HEK293 (cell line): Measurements from ENCODE around the gene ACTL6A.
A peak's percentile ranks its signal among the peaks of the same experiment; 100 is the strongest.

Experiments used
- CTCF ChIA-PET: fragments of 350-600 bp; formaldehyde crosslinking; extraction: SDS; loops from one replicate; lab custom pipeline; 2021; ENCODE audit warnings: antibody characterized with exemption; lab: Yijun Ruan, JAX
- POLR2A ChIA-PET: fragments of 300-600 bp; formaldehyde crosslinking; extraction: SDS; loops from one replicate; lab custom pipeline; 2020; ENCODE audit warnings: antibody characterized with exemption, inconsistent platforms; lab: Yijun Ruan, JAX
- H3K27ac ChIP-seq: fragments of 200-500 bp; sonication (Bioruptor generic); 2 replicates; pipeline ENCODE4 v1.5.1; 2014; ENCODE audit warnings: low read depth, low read length, control low read depth, inconsistent platforms; ENCODE audit errors: extremely low read depth
- H3K36me3 ChIP-seq, 2 experiments: fragments of 200-500 bp in 1 of 2; sonication (Bioruptor generic) in 1 of 2; 1 replicate in 1 of 2; 2 replicates in 1 of 2; pipeline ENCODE4 v1.5.1; 2014 to 2017; ENCODE audit warnings: inconsistent platforms in 2 of 2, low read length in 2 of 2; ENCODE audit not compliant: control insufficient read depth in 2 of 2, insufficient read depth in 1 of 2
- H3K4me1 ChIP-seq: fragments of 200-500 bp; sonication (Bioruptor generic); 2 replicates; pipeline ENCODE4 v1.5.1; 2014; ENCODE audit warnings: mild to moderate bottlenecking, low read length, inconsistent platforms; ENCODE audit not compliant: control insufficient read depth, insufficient read depth
- H3K4me3 ChIP-seq: 2 replicates; pipeline ENCODE4 v1.5.1; 2011; ENCODE audit warnings: low read depth, mild to moderate bottlenecking, control low read depth, low read length, moderate library complexity
- H3K9me3 ChIP-seq: fragments of 200-500 bp; sonication (Bioruptor generic); 2 replicates; pipeline ENCODE4 v1.5.1; 2014; ENCODE audit warnings: low read depth, low read length, inconsistent platforms; ENCODE audit not compliant: control insufficient read depth, insufficient read depth
- BCL11A ChIP-seq: fragments of 450-650 bp; formaldehyde crosslinking; IDR thresholded peaks from 2 replicates; pipeline ENCODE4 v1.5.1; 2016; ENCODE audit warnings: low read depth, missing biosample characterization, missing genetic modification characterization
- HIC1 ChIP-seq: fragments of 450-650 bp; formaldehyde crosslinking; IDR thresholded peaks from 2 replicates; pipeline ENCODE4 v1.5.1; 2016; ENCODE audit warnings: missing biosample characterization, missing genetic modification characterization
- INSM2 ChIP-seq: fragments of 450-650 bp; formaldehyde crosslinking; IDR thresholded peaks from 2 replicates; pipeline ENCODE4 v1.5.1; 2016; ENCODE audit warnings: missing biosample characterization, missing genetic modification characterization
- MZF1 ChIP-seq: fragments of 450-650 bp; formaldehyde crosslinking; IDR thresholded peaks from 2 replicates; pipeline ENCODE4 v1.5.1; 2017; ENCODE audit warnings: missing biosample characterization, missing genetic modification characterization, borderline replicate concordance
- PBX3 ChIP-seq: sonication (generic); formaldehyde crosslinking; IDR thresholded peaks from 2 replicates; pipeline ENCODE4 v1.8.1; 2022; ENCODE audit warnings: mild to moderate bottlenecking, moderate library complexity, missing genetic modification reagents
- PRDM1 ChIP-seq: fragments of 450-650 bp; formaldehyde crosslinking; IDR thresholded peaks from 2 replicates; pipeline ENCODE4; 2016; ENCODE audit warnings: missing biosample characterization, missing genetic modification characterization
- TSHZ1 ChIP-seq: fragments of 450-650 bp; formaldehyde crosslinking; IDR thresholded peaks from 2 replicates; pipeline ENCODE4 v1.5.1; 2016; ENCODE audit warnings: missing biosample characterization, missing genetic modification characterization, borderline replicate concordance
- YY1 ChIP-seq: fragments of 450-650 bp; formaldehyde crosslinking; IDR thresholded peaks from 2 replicates; pipeline ENCODE4 v1.5.1; 2018; ENCODE audit warnings: missing biosample characterization, missing genetic modification characterization
- ZFP37 ChIP-seq: fragments of 450-650 bp; formaldehyde crosslinking; IDR thresholded peaks from 2 replicates; pipeline ENCODE4 v1.5.1; 2016; ENCODE audit warnings: missing biosample characterization, missing genetic modification characterization
- ZFP69B ChIP-seq: fragments of 450-650 bp; formaldehyde crosslinking; IDR thresholded peaks from 2 replicates; pipeline ENCODE4 v1.5.1; 2016; ENCODE audit warnings: missing biosample characterization, missing genetic modification characterization
- ZIC2 ChIP-seq: fragments of 450-650 bp; formaldehyde crosslinking; IDR thresholded peaks from 2 replicates; pipeline ENCODE4 v1.5.1; 2016; ENCODE audit warnings: missing biosample characterization, missing genetic modification characterization
- ZNF157 ChIP-seq: fragments of 450-650 bp; formaldehyde crosslinking; IDR thresholded peaks from 2 replicates; pipeline ENCODE4 v1.5.1; 2016; ENCODE audit warnings: missing biosample characterization, missing genetic modification characterization
- ZNF341 ChIP-seq: fragments of 450-650 bp; formaldehyde crosslinking; IDR thresholded peaks from 2 replicates; pipeline ENCODE4; 2016; ENCODE audit warnings: low read depth, missing biosample characterization, missing genetic modification characterization
- ZXDB ChIP-seq: fragments of 450-650 bp; formaldehyde crosslinking; IDR thresholded peaks from 2 replicates; pipeline ENCODE4 v1.5.1; 2016; ENCODE audit warnings: missing biosample characterization, missing genetic modification characterization
- TF ChIP-seq, protein P1 (sequence below): fragments of 450-650 bp; formaldehyde crosslinking; IDR thresholded peaks from 2 replicates; pipeline ENCODE4 v1.5.1; 2017; ENCODE audit warnings: missing biosample characterization, missing genetic modification characterization
- TF ChIP-seq, protein P2 (sequence below): fragments of 450-650 bp; formaldehyde crosslinking; conservative IDR thresholded peaks from 2 replicates; pipeline ENCODE4 v1.5.1; 2016; ENCODE audit warnings: low read depth, missing biosample characterization, missing genetic modification characterization
- TF ChIP-seq, protein P3 (sequence below): fragments of 450-650 bp; formaldehyde crosslinking; IDR thresholded peaks from 2 replicates; pipeline ENCODE4 v1.5.1; 2016; ENCODE audit warnings: missing biosample characterization, missing genetic modification characterization

ACTL6A gene

GRCh38 chr3:179526989-179527391 lies 35.7 kb upstream of the ACTL6A start:
- Histone ChIP-seq H3K4me3 (no peak overlapping the region), H3K4me1 (peaks cover 5% of the 10 kb centered on the region; the same call in 1 of the 2 replicates), H3K9me3 (no peaks in the 10 kb centered on the region), H3K27ac (no peak overlapping the region), H3K36me3 (no peaks in the 10 kb centered on the region)
- POLR2A ChIA-PET, result no interaction called here
- CTCF ChIA-PET, result no interaction called here
- TF ChIP-seq TSHZ1 (tag by site-specific recombination) (no peak), ZIC2 (tag by site-specific recombination) (peak; percentile 29; the same call in 1 of the 2 replicates), BCL11A (tag by site-specific recombination) (no peak), PRDM1 (tag by site-specific recombination) (peak; percentile 58; the same call in 1 of the 2 replicates), MZF1 (tag by site-specific recombination) (0 out of 2 replicates have a peak, but pooled peaks have one; percentile 17), YY1 (0 out of 2 replicates have a peak, but pooled peaks have one; percentile 21), ZNF157 (no peak), ZXDB (tag by site-specific recombination) (0 out of 2 replicates have a peak, but pooled peaks have one; percentile 16), INSM2 (tag by site-specific recombination) (no peak), ZNF341 (tag by site-specific recombination) (0 out of 2 replicates have a peak, but pooled peaks have one; percentile 18), PBX3 (CRISPR knock-in tag) (no peak), ZFP69B (tag by site-specific recombination) (no peak), ZFP37 (tag by site-specific recombination) (peak; percentile 19; the same call in 1 of the 2 replicates), HIC1 (tag by site-specific recombination) (no peak)
- TF ChIP-seq, protein P1, sequence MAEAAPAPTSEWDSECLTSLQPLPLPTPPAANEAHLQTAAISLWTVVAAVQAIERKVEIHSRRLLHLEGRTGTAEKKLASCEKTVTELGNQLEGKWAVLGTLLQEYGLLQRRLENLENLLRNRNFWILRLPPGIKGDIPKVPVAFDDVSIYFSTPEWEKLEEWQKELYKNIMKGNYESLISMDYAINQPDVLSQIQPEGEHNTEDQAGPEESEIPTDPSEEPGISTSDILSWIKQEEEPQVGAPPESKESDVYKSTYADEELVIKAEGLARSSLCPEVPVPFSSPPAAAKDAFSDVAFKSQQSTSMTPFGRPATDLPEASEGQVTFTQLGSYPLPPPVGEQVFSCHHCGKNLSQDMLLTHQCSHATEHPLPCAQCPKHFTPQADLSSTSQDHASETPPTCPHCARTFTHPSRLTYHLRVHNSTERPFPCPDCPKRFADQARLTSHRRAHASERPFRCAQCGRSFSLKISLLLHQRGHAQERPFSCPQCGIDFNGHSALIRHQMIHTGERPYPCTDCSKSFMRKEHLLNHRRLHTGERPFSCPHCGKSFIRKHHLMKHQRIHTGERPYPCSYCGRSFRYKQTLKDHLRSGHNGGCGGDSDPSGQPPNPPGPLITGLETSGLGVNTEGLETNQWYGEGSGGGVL (tag by site-specific recombination), result peak; percentile 14; the same call in 1 of the 2 replicates
- TF ChIP-seq, protein P2, sequence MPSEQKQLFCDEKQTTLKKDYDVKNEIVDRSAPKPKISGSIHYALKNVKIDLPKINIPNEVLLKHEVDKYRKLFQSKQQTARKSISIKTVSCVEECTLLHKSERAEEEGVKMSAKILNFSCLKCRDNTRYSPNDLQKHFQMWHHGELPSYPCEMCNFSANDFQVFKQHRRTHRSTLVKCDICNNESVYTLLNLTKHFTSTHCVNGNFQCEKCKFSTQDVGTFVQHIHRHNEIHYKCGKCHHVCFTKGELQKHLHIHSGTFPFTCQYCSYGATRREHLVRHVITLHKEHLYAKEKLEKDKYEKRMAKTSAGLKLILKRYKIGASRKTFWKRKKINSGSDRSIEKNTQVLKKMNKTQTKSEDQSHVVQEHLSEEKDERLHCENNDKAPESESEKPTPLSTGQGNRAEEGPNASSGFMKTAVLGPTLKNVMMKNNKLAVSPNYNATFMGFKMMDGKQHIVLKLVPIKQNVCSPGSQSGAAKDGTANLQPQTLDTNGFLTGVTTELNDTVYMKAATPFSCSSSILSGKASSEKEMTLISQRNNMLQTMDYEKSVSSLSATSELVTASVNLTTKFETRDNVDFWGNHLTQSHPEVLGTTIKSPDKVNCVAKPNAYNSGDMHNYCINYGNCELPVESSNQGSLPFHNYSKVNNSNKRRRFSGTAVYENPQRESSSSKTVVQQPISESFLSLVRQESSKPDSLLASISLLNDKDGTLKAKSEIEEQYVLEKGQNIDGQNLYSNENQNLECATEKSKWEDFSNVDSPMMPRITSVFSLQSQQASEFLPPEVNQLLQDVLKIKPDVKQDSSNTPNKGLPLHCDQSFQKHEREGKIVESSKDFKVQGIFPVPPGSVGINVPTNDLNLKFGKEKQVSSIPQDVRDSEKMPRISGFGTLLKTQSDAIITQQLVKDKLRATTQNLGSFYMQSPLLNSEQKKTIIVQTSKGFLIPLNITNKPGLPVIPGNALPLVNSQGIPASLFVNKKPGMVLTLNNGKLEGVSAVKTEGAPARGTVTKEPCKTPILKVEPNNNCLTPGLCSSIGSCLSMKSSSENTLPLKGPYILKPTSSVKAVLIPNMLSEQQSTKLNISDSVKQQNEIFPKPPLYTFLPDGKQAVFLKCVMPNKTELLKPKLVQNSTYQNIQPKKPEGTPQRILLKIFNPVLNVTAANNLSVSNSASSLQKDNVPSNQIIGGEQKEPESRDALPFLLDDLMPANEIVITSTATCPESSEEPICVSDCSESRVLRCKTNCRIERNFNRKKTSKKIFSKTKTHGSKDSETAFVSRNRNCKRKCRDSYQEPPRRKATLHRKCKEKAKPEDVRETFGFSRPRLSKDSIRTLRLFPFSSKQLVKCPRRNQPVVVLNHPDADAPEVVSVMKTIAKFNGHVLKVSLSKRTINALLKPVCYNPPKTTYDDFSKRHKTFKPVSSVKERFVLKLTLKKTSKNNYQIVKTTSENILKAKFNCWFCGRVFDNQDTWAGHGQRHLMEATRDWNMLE, result peak; percentile 70
- TF ChIP-seq, protein P3, sequence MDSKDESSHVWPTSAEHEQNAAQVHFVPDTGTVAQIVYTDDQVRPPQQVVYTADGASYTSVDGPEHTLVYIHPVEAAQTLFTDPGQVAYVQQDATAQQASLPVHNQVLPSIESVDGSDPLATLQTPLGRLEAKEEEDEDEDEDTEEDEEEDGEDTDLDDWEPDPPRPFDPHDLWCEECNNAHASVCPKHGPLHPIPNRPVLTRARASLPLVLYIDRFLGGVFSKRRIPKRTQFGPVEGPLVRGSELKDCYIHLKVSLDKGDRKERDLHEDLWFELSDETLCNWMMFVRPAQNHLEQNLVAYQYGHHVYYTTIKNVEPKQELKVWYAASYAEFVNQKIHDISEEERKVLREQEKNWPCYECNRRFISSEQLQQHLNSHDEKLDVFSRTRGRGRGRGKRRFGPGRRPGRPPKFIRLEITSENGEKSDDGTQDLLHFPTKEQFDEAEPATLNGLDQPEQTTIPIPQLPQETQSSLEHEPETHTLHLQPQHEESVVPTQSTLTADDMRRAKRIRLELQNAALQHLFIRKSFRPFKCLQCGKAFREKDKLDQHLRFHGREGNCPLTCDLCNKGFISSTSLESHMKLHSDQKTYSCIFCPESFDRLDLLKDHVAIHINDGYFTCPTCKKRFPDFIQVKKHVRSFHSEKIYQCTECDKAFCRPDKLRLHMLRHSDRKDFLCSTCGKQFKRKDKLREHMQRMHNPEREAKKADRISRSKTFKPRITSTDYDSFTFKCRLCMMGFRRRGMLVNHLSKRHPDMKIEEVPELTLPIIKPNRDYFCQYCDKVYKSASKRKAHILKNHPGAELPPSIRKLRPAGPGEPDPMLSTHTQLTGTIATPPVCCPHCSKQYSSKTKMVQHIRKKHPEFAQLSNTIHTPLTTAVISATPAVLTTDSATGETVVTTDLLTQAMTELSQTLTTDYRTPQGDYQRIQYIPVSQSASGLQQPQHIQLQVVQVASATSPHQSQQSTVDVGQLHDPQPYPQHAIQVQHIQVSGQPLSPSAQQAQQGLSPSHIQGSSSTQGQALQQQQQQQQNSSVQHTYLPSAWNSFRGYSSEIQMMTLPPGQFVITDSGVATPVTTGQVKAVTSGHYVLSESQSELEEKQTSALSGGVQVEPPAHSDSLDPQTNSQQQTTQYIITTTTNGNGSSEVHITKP, result peak; percentile 37; the same call in 1 of the 2 replicates
